ENCODE measurements around the gene HNRNPF.
A peak's percentile ranks its signal among the peaks of the same experiment; 100 is the strongest.

HNRNPF gene

DNA sequence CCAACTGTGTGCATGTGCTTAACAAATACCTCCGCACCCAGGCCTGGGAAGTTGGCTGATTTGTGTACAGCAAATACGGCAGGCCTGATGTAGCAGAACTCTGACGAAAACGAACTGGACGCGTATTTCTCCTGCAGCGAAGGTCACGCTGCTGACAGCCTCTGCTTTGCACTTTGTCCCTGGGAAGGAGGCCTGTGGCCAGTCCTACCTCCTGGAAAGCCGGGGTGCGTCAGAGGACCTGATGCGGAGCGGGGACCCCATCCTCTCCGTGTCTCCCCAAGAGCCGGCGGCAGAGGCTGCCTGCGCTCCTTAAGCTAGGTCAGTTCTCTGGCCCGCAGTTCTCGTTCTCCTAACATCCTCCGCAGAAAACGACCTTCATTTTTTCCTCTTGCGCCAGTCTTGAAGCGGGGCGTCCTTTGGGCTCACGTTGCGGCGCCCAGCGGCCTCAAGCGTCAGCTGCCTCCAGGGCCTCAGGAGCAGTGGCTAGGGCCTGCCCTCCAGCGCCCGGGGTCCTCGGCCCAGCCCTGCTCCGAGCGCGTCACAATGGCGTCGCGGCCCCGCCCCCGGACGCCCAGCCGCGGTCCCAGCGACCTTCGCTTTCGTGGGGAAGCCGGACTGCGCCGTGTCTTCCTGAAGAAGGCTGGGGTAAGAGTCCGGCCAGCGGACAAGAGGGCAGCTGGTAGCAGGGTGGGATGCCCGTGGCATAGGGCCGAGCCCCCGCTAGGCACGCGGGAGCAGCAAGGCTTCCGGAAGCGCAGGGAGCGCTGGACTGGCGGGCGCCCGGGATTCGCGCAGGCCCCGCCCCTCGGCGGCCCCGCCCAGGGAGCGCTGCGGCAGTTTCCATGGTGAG lies 27.5 kb upstream of the HNRNPF start, which contains the start of gene ZNF487 (continued):
- TF ChIP-seq ZNF837 (tag by site-specific recombination; IDR thresholded peaks at IDR 0.05), result no peak
- TF ChIP-seq ZNF223 (tag by site-specific recombination; IDR thresholded peaks at IDR 0.05), result no peak
- TF ChIP-seq ZNF501 (tag by site-specific recombination; IDR thresholded peaks at IDR 0.05), result 0 out of 2 replicates have a peak, but pooled peaks have one; percentile 71
- no peak for TF ChIP-seq GLIS2 (tag by site-specific recombination; IDR thresholded peaks at IDR 0.05)
- TF ChIP-seq ZNF132 (tag by site-specific recombination; IDR thresholded peaks at IDR 0.05; ENCODE audit: borderline replicate concordance), result no peak
- no peak for TF ChIP-seq ZNF350 (tag by site-specific recombination; IDR thresholded peaks at IDR 0.05)
- TF ChIP-seq ZBTB11 (tag by site-specific recombination; conservative IDR thresholded peaks at IDR 0.05; ENCODE audit: low read depth), result peak; percentile 77; the same call in 1 of the 2 replicates
- TF ChIP-seq, protein P1, sequence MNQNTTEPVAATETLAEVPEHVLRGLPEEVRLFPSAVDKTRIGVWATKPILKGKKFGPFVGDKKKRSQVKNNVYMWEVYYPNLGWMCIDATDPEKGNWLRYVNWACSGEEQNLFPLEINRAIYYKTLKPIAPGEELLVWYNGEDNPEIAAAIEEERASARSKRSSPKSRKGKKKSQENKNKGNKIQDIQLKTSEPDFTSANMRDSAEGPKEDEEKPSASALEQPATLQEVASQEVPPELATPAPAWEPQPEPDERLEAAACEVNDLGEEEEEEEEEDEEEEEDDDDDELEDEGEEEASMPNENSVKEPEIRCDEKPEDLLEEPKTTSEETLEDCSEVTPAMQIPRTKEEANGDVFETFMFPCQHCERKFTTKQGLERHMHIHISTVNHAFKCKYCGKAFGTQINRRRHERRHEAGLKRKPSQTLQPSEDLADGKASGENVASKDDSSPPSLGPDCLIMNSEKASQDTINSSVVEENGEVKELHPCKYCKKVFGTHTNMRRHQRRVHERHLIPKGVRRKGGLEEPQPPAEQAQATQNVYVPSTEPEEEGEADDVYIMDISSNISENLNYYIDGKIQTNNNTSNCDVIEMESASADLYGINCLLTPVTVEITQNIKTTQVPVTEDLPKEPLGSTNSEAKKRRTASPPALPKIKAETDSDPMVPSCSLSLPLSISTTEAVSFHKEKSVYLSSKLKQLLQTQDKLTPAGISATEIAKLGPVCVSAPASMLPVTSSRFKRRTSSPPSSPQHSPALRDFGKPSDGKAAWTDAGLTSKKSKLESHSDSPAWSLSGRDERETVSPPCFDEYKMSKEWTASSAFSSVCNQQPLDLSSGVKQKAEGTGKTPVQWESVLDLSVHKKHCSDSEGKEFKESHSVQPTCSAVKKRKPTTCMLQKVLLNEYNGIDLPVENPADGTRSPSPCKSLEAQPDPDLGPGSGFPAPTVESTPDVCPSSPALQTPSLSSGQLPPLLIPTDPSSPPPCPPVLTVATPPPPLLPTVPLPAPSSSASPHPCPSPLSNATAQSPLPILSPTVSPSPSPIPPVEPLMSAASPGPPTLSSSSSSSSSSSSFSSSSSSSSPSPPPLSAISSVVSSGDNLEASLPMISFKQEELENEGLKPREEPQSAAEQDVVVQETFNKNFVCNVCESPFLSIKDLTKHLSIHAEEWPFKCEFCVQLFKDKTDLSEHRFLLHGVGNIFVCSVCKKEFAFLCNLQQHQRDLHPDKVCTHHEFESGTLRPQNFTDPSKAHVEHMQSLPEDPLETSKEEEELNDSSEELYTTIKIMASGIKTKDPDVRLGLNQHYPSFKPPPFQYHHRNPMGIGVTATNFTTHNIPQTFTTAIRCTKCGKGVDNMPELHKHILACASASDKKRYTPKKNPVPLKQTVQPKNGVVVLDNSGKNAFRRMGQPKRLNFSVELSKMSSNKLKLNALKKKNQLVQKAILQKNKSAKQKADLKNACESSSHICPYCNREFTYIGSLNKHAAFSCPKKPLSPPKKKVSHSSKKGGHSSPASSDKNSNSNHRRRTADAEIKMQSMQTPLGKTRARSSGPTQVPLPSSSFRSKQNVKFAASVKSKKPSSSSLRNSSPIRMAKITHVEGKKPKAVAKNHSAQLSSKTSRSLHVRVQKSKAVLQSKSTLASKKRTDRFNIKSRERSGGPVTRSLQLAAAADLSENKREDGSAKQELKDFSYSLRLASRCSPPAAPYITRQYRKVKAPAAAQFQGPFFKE (tag by site-specific recombination; IDR thresholded peaks at IDR 0.05; ENCODE audit: borderline replicate concordance), result no peak
- TF ChIP-seq, protein P2, sequence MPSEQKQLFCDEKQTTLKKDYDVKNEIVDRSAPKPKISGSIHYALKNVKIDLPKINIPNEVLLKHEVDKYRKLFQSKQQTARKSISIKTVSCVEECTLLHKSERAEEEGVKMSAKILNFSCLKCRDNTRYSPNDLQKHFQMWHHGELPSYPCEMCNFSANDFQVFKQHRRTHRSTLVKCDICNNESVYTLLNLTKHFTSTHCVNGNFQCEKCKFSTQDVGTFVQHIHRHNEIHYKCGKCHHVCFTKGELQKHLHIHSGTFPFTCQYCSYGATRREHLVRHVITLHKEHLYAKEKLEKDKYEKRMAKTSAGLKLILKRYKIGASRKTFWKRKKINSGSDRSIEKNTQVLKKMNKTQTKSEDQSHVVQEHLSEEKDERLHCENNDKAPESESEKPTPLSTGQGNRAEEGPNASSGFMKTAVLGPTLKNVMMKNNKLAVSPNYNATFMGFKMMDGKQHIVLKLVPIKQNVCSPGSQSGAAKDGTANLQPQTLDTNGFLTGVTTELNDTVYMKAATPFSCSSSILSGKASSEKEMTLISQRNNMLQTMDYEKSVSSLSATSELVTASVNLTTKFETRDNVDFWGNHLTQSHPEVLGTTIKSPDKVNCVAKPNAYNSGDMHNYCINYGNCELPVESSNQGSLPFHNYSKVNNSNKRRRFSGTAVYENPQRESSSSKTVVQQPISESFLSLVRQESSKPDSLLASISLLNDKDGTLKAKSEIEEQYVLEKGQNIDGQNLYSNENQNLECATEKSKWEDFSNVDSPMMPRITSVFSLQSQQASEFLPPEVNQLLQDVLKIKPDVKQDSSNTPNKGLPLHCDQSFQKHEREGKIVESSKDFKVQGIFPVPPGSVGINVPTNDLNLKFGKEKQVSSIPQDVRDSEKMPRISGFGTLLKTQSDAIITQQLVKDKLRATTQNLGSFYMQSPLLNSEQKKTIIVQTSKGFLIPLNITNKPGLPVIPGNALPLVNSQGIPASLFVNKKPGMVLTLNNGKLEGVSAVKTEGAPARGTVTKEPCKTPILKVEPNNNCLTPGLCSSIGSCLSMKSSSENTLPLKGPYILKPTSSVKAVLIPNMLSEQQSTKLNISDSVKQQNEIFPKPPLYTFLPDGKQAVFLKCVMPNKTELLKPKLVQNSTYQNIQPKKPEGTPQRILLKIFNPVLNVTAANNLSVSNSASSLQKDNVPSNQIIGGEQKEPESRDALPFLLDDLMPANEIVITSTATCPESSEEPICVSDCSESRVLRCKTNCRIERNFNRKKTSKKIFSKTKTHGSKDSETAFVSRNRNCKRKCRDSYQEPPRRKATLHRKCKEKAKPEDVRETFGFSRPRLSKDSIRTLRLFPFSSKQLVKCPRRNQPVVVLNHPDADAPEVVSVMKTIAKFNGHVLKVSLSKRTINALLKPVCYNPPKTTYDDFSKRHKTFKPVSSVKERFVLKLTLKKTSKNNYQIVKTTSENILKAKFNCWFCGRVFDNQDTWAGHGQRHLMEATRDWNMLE (tag by site-specific recombination; conservative IDR thresholded peaks at IDR 0.05; ENCODE audit: low read depth), result no peak
- TF ChIP-seq ZNF169 (tag by site-specific recombination; IDR thresholded peaks at IDR 0.05), result no peak
- 0 out of 2 replicates have a peak, but pooled peaks have one; percentile 58 for TF ChIP-seq ZFP37 (tag by site-specific recombination; IDR thresholded peaks at IDR 0.05)
- TF ChIP-seq ZNF37A (tag by site-specific recombination; IDR thresholded peaks at IDR 0.05), result no peak
- peak; percentile 95 for TF ChIP-seq HIC1 (tag by site-specific recombination; IDR thresholded peaks at IDR 0.05)
- TF ChIP-seq ZNF48 (tag by site-specific recombination; IDR thresholded peaks at IDR 0.05), result no peak
- TF ChIP-seq ZNF175 (tag by site-specific recombination; IDR thresholded peaks at IDR 0.05), result no peak
- TF ChIP-seq ZNF660 (tag by site-specific recombination; IDR thresholded peaks at IDR 0.05), result 0 out of 2 replicates have a peak, but pooled peaks have one; percentile 31
- TF ChIP-seq ZBTB6 (tag by site-specific recombination; IDR thresholded peaks at IDR 0.05), result peak; percentile 94
- TF ChIP-seq KLF7 (tag by site-specific recombination; IDR thresholded peaks at IDR 0.05; ENCODE audit: borderline replicate concordance), result peak; percentile 40; the same call in 1 of the 2 replicates
- no peak for TF ChIP-seq REPIN1 (tag by site-specific recombination; IDR thresholded peaks at IDR 0.05; ENCODE audit: low read depth)
- TF ChIP-seq ZBTB17 (tag by site-specific recombination; IDR thresholded peaks at IDR 0.05), result no peak; the same call in 1 of the 2 replicates
- TF ChIP-seq ZNF585B (tag by site-specific recombination; IDR thresholded peaks at IDR 0.05), result no peak

Measured in HEK293 (cell line).